HG02981 (cell line): ENCODE data around the gene PHTF2.
A peak's percentile ranks its signal among the peaks of the same experiment; 100 is the strongest.

ENCODE experiments used
- ATAC-seq: cut with Tn5 transposase; IDR thresholded peaks from one replicate; pipeline ENCODE4 v1.9.1; 2021; ENCODE audit warnings: mild to moderate bottlenecking, moderate library complexity; ENCODE audit not compliant: unreplicated experiment

The PHTF2 gene

GRCh38 chr7:77791956-77792355 is 6.6 kb upstream of the PHTF2 start:
- no peak for ATAC-seq

GRCh38 chr7:77794000-77794399 is 4.6 kb upstream of the PHTF2 start:
- no peak for ATAC-seq

DNA sequence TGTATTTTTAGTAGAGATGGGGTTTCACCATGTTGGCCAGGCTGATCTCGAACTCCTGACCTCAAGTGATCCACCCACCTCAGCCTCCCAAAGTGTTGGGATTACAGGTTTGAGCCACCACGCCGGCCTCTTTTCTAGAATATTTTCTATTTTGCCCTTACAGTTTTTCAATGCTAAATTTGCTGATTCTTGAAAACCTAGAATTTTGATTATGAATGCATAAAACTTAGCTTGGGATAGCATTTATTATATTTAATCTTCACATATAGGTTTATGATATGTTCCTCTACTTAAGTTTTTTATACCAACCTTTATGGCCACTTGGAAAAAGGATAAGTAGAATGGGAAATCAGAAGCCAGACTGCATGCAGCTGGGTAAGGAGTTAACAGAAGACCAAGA is 2.5 kb upstream of the PHTF2 start:
- no peak for ATAC-seq

- ATAC-seq: no peak
These were observed 1.6 kb upstream of the PHTF2 start for GRCh38 chr7:77796960-77797359.

GRCh38 chr7:77797734-77798393 is 709 bp upstream of the PHTF2 start:
- ATAC-seq: peak; percentile 32

- peak; percentile 1 for ATAC-seq
These were observed 748 bp downstream of the PHTF2 start for GRCh38 chr7:77799078-77799964.

DNA sequence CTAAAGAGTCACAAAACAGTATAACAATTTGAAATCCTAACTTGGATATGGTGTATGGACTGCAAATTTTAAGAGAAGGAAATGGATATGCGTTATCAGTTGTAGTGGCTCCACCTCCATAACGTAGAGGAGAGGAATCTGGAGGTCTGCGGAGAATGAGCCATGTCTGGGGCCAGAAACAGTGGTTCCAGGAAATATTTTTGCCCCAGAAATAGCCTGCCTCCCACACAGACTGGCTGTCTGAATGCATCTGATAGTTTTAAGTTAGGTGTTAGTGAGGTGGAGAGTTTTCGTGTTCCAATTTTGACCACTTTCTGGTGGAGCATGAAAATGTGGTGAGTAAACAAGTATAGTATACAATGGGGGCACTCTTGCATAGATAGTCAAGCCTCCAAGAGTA is 1.6 kb downstream of the PHTF2 start:
- no peak for ATAC-seq

- no peak for ATAC-seq
These were observed 2.2 kb downstream of the PHTF2 start for GRCh38 chr7:77800730-77801129.

DNA sequence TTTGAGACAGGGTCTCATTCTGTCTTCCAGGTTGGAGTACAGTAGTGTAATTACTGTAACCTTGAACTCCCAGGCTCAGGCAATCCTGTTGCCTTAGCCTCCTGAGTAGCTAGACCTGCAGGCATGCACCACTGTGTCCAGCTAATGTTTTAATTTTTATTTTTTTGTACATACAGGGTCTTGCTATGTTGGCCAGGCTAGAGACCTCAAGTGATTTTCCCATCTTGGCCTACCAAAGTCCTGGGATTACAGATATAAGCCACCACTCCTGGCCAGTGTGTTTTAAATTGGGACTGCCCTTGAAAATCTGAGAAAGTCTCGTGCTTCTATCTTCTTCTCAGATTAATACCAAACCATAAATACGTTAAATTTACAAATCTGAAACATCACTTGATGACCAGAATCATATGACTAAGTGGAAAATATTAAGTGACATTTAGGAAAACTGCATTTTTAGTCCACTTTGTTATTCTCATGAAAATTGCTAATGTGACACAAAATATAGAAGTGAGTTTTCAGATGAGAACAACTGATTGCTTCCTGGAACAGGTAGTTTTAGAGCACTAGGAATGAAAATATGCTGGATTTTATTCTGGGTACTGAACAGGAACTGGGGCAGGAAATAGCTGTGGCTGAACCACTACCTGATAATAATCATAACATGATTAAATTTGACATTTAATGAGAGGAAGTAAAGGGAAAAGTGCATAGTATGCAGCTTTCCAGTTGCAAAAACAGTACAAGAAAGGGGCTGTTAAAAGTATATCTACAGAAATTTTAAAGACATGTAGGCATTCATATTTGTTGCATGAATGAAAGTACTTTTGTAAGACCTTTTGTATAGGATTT is 4.2 kb downstream of the PHTF2 start:
- no peak for ATAC-seq

GRCh38 chr7:77806425-77806824 is 7.9 kb downstream of the PHTF2 start:
- ATAC-seq: no peak

DNA sequence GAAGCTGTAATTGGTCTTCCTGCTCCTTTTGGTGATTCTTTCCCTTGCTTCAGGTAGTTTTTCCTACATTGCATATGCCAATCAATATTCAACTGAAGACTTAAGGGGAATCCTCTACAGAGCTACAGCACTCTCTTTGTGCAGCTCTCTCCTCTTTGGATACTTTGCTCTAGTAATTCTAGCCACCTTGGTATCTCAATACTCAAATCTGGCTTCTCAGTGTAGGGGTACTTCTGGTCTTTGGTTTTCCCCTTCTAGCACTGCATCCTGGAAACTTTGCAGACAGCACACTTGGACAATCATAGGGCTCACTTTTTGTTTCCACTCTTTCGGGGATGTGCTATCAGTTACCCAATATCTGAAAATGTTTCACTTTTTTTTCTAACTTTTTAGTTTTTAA is 9.9 kb downstream of the PHTF2 start:
- no peak for ATAC-seq

DNA sequence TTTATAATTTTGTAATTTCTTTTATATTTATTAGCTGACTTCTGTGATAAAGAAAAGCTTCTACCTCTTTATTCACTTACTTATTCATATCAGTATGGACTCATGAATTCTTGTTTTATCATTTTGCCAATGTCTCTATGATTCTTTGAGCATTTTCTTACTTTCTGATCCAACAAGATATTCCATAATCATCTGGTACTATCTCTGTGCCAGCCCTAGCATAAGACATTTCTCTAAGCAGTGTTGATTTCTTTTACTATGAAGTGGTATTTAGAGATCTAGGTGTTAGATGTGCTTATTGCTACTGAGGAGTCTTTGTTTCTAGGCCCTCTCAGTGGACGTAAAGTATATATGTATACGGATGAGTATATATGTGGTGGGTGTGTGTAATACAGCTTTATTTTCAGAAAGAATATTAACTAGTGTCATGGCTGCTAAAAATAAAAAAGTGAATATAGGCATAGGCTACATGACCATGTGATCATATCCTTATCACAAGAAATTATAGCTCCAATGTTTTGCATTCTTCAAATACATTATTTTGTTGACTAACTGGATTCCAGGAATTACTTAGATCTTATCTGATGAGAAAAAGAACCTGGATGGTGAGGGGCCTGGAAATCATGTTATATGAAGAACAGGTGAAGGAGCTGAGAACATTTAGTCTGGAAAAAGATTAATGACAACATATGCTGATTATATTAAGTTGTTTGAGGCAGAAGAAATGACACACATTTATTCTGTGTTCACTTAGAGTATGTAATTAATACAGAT is 13.1 kb downstream of the PHTF2 start:
- no peak for ATAC-seq

DNA sequence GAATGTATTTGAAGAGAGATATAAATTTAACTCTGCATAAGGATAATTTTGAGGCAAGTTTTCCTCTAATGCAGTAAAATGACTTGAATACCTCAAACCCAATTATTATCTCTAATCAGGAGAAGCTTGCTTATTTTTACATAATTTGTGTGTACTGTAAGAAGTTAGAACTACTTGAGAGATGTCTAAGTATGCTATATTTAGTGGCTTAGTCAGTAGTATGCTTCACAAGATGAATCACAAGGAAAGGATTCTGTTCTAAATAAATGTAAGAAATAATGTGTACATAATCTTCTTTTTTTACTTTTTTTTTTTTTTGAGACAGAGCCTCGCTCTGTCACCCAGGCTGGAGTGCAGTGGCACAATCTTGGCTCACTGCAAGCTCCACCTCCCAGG is 13.7 kb downstream of the PHTF2 start:
- ATAC-seq: no peak

DNA sequence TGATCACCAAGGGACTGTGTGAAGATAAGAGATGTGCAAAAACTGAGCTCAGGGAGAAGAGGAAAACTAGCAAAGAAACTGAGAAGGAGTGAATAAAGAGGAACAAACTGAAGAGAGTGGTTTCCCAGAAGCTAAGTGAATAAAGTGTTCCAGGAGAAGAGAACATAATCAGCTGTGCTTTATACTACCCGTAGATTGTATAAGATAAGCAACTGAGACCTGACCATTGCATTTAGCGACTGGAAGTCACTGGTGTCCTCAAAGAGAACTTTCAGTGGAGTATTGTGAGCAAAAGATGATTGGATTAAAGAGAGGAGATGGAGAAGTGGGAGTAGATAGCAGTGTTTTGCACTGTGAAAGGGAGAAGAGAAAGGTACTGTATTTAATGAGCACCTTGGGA is 14.6 kb downstream of the PHTF2 start:
- no peak for ATAC-seq

- no peak for ATAC-seq
These were observed 20.4 kb downstream of the PHTF2 start for GRCh38 chr7:77819021-77819420.

GRCh38 chr7:77820967-77821366 is 22.4 kb downstream of the PHTF2 start:
- no peak for ATAC-seq

DNA sequence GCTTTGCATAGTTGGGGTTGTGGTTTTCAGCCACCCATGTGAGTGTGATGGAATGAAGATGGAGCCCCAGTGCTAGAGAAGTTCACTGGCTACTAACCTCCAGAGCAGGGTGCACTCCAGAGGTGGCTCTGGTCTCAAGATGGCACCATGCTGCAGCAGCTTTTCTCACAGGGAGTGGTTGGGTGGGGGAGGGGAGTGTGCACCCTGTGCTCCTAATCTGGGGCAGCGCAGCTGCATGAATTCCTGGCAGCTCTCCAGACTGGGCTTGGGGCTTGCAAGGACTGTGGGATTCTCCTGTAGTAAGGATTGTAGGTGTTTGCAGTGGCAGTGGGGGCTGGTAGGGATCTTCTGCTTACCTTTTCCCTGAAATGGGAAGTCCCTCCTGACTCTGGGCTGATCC is 23.7 kb downstream of the PHTF2 start:
- ATAC-seq: no peak

- ATAC-seq: no peak
These were observed 25.2 kb downstream of the PHTF2 start for GRCh38 chr7:77823787-77824186.

- no peak for ATAC-seq
These were observed 26.1 kb downstream of the PHTF2 start for GRCh38 chr7:77824636-77825035.

- ATAC-seq: no peak
These were observed 26.6 kb downstream of the PHTF2 start for GRCh38 chr7:77825131-77825530.

- no peak for ATAC-seq
These were observed 27.7 kb downstream of the PHTF2 start for GRCh38 chr7:77826300-77826699.
